HCT116 (cell line): Measurements from ENCODE around the gene OXTR. TPM values are rescaled to one million over a fixed set of nuclear protein-coding genes. Genes with fewer than 3 reads are reported as not detected.

Source experiments
- ATAC-seq: fragments of 200-7000 bp; cut with Tn5 transposase; 2 replicates; pipeline ENCODE4 v1.9.1; 2020; ENCODE audit warnings: mild to moderate bottlenecking, moderate library complexity
- BruUV-seq: library from RNA; stranded (reverse); fragments of 400-500 nt; replicated peaks from 2 replicates; lab custom pipeline; 2021; lab: Mats Ljungman, UMichigan
- CTCF ChIA-PET: fragments of 300-600 bp; sonication (Branson Sonifier 250); formaldehyde crosslinking; loops from one replicate; lab custom pipeline; 2021; ENCODE audit warnings: antibody characterized with exemption; lab: Charles Lee
- POLR2A ChIA-PET: fragments of 300-600, 350-600 bp; sonication (Branson Sonifier 250); formaldehyde crosslinking; loops from one replicate; lab custom pipeline; 2021; ENCODE audit warnings: antibody characterized with exemption; lab: Charles Lee
- RAD21 ChIA-PET, 2 experiments: fragments of 300-600 bp; sonication (Branson Sonifier 250); formaldehyde crosslinking; loops; one replicate each; lab custom pipeline; 2023; ENCODE audit warnings: low total read pairs in 2 of 2; ENCODE audit not compliant: uncharacterized antibody in 2 of 2, unreplicated experiment in 2 of 2, low non-redundant PET in 1 of 2; lab: Charles Lee
- DNase-seq: peaks from one replicate; pipeline ENCODE4 v3.0.0-alpha.2; 2010; ENCODE audit warnings: low read depth, low spot score
- H2AFZ ChIP-seq: fragments of 200-600 bp; shearing (Covaris generic), sonication (generic); 2 replicates; pipeline ENCODE4 v1.6.1; 2017; ENCODE audit warnings: low read depth, mixed run types, mixed read lengths, antibody characterized with exemption, low read length; ENCODE audit not compliant: poor library complexity, severe bottlenecking
- H3K27ac ChIP-seq: 2 replicates; pipeline ENCODE4 v1.5.1; 2012; ENCODE audit warnings: low read depth, low read length
- H3K27me3 ChIP-seq: fragments of 200-600 bp; sonication (generic); 2 replicates; pipeline ENCODE4 v1.6.1; 2016; ENCODE audit warnings: mixed run types, low read length, mixed read lengths; ENCODE audit not compliant: insufficient read depth
- H3K36me3 ChIP-seq, 2 experiments: fragments of 200-500 bp in 1 of 2; fragments of 200-600 bp in 1 of 2; sonication (Bioruptor generic) in 1 of 2; sonication (generic) in 1 of 2; 2 replicates each; pipeline versions ENCODE4 v1.5.1 to v1.6.1; 2014 to 2016; ENCODE audit warnings: low read length in 2 of 2, inconsistent platforms in 1 of 2, mixed read lengths in 1 of 2, mixed run types in 1 of 2; ENCODE audit not compliant: insufficient read depth in 2 of 2, control insufficient read depth in 1 of 2
- H3K4me1 ChIP-seq, 2 experiments: fragments of 200-600 bp in 1 of 2; sonication (generic) in 1 of 2; 2 replicates each; pipeline versions ENCODE4 v1.5.1 to v1.6.1; 2012 to 2017; ENCODE audit warnings: low read length in 2 of 2, inconsistent platforms in 1 of 2, mild to moderate bottlenecking in 1 of 2, mixed read lengths in 1 of 2, mixed run types in 1 of 2, moderate library complexity in 1 of 2; ENCODE audit not compliant: insufficient read depth in 2 of 2, control insufficient read depth in 1 of 2
- H3K4me2 ChIP-seq: fragments of 200-600 bp; sonication (generic); 2 replicates; pipeline ENCODE4 v1.6.1; 2017; ENCODE audit warnings: mixed run types, low read length, mixed read lengths
- H3K4me3 ChIP-seq, 2 experiments: fragments of 200-600 bp in 1 of 2; sonication (generic) in 1 of 2; replicated peaks in 1 of 2; 2 replicates each; pipeline ENCODE4 v1.5.1; 2011 to 2016; ENCODE audit warnings: low read length in 2 of 2, control low read depth in 1 of 2, low read depth in 1 of 2, mild to moderate bottlenecking in 1 of 2, mixed read lengths in 1 of 2, mixed run types in 1 of 2
- H3K79me2 ChIP-seq: fragments of 200-600 bp; sonication (generic); 2 replicates; pipeline ENCODE4 v1.6.1; 2017; ENCODE audit warnings: mild to moderate bottlenecking, mixed run types, low read length, moderate library complexity, mixed read lengths; ENCODE audit not compliant: insufficient read depth
- H3K9ac ChIP-seq: fragments of 200-600 bp; sonication (generic); 2 replicates; pipeline ENCODE4 v1.6.1; 2016; ENCODE audit warnings: low read length, mixed read lengths
- H3K9me2 ChIP-seq: fragments of 200-600 bp; sonication (generic), shearing (Covaris generic); 2 replicates; pipeline ENCODE4 v1.6.1; 2017; ENCODE audit warnings: mixed run types, mild to moderate bottlenecking, moderate library complexity; ENCODE audit not compliant: insufficient read depth
- H3K9me3 ChIP-seq, 2 experiments: fragments of 200-500 bp in 1 of 2; fragments of 200-600 bp in 1 of 2; sonication (Bioruptor generic) in 1 of 2; sonication (generic) in 1 of 2; 2 replicates each; pipeline ENCODE4 v1.6.1; 2014 to 2017; ENCODE audit warnings: low read length in 2 of 2, mixed read lengths in 2 of 2, inconsistent platforms in 1 of 2, low read depth in 1 of 2, mild to moderate bottlenecking in 1 of 2, mixed run types in 1 of 2, moderate library complexity in 1 of 2; ENCODE audit not compliant: control insufficient read depth in 1 of 2, insufficient read depth in 1 of 2
- H4K20me1 ChIP-seq: fragments of 200-600 bp; sonication (generic), shearing (Covaris generic); 2 replicates; pipeline ENCODE4 v1.6.1; 2017; ENCODE audit warnings: mixed run types, mild to moderate bottlenecking, moderate library complexity; ENCODE audit not compliant: insufficient read depth
- CBX3 ChIP-seq: IDR thresholded peaks from 2 replicates; pipeline ENCODE4 v1.6.1; 2012; ENCODE audit warnings: low read depth
- FOSL1 ChIP-seq: IDR thresholded peaks from 2 replicates; pipeline ENCODE4 v1.6.1; 2012; ENCODE audit warnings: low read depth
- JUND ChIP-seq: IDR thresholded peaks from 2 replicates; pipeline ENCODE4 v1.6.1; 2012
- RAD21 ChIP-seq: IDR thresholded peaks from 2 replicates; pipeline ENCODE4 v1.6.1; 2012; ENCODE audit warnings: low read depth, mild to moderate bottlenecking
- SIN3A ChIP-seq: IDR thresholded peaks from 2 replicates; pipeline ENCODE4 v1.6.1; 2012; ENCODE audit warnings: low read depth
- SRF ChIP-seq: IDR thresholded peaks from 2 replicates; pipeline ENCODE4 v1.6.1; 2012; ENCODE audit warnings: low read depth
- TCF7L2 ChIP-seq: IDR thresholded peaks from 2 replicates; pipeline ENCODE4 v1.7.0; 2011; ENCODE audit warnings: borderline replicate concordance, inconsistent platforms; ENCODE audit not compliant: insufficient read depth, insufficient read length; ENCODE audit errors: extremely low read depth
- intact Hi-C: fragments of 100-400 bp; cut with micrococcal nuclease; formaldehyde crosslinking; loops from 2 replicates; pipeline ENCODE4 v1.10.0; 2022
- total RNA-seq: library from RNA; stranded (reverse); gene quantifications from one replicate; pipeline ENCODE4 v1.2.1, GENCODE V29; 2021; ENCODE audit not compliant: unreplicated experiment
- TF ChIP-seq, protein P1 (sequence below): IDR thresholded peaks from 2 replicates; pipeline ENCODE4 v1.6.1; 2012; ENCODE audit warnings: low read depth

OXTR gene
- total RNA-seq, 1 experiment from 2014 or later: 1.3 TPM

DNA sequence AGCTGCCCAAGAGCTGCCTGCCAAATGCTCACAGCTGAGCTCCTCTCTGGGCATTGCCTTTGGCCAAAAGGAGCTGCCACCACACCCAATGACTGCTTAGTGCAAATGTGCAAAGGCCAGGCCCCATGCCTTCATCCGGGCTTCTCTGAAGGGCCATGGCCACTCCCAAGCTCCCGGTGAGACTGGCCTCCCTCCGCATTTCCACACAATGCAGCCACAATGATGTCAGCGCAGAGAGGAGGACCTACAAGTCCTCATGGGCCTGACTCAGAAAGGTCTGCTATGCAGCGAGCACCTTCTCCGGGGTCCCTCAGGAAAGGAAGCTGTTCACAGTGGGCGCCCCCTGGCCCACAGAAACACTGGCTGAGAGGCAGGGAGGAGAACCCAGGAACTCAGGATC is 12.7 kb downstream of the OXTR start:
- Histone ChIP-seq H3K9me2 (no peaks in the 10 kb centered on the region), H4K20me1 (no peaks in the 10 kb centered on the region), H3K4me2 (no peak overlapping the region), H3K27me3 (no peaks in the 10 kb centered on the region), H3K4me1 (peaks cover 0 to 9% of the 10 kb centered on the region in 2 experiments; a peak in 1 of 4 replicates), H3K9ac (no peak overlapping the region), H3K9me3 (no peaks in the 10 kb centered on the region), H3K27ac (no peak overlapping the region), H2AFZ (no peak overlapping the region), H3K36me3 (no peaks in the 10 kb centered on the region), H3K79me2 (no peaks in the 10 kb centered on the region), H3K4me3 (no peak overlapping the region)
- DNase-seq: no peak
- intact Hi-C loops: no loop called here
- RAD21 ChIA-PET: no interaction called here
- ATAC-seq: no peak
- no TSS peak for BruUV-seq
- POLR2A ChIA-PET: no interaction called here
- CTCF ChIA-PET: no interaction called here
- TF ChIP-seq, protein P1, sequence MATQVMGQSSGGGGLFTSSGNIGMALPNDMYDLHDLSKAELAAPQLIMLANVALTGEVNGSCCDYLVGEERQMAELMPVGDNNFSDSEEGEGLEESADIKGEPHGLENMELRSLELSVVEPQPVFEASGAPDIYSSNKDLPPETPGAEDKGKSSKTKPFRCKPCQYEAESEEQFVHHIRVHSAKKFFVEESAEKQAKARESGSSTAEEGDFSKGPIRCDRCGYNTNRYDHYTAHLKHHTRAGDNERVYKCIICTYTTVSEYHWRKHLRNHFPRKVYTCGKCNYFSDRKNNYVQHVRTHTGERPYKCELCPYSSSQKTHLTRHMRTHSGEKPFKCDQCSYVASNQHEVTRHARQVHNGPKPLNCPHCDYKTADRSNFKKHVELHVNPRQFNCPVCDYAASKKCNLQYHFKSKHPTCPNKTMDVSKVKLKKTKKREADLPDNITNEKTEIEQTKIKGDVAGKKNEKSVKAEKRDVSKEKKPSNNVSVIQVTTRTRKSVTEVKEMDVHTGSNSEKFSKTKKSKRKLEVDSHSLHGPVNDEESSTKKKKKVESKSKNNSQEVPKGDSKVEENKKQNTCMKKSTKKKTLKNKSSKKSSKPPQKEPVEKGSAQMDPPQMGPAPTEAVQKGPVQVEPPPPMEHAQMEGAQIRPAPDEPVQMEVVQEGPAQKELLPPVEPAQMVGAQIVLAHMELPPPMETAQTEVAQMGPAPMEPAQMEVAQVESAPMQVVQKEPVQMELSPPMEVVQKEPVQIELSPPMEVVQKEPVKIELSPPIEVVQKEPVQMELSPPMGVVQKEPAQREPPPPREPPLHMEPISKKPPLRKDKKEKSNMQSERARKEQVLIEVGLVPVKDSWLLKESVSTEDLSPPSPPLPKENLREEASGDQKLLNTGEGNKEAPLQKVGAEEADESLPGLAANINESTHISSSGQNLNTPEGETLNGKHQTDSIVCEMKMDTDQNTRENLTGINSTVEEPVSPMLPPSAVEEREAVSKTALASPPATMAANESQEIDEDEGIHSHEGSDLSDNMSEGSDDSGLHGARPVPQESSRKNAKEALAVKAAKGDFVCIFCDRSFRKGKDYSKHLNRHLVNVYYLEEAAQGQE: no peak
- TF ChIP-seq SRF (no peak), FOSL1 (no peak), SIN3A (no peak), TCF7L2 (no peak), JUND (no peak), CBX3 (no peak), RAD21 (no peak)
